Astrocyte (in vitro differentiated cells and primary cell): Measurements from ENCODE around the gene CELF2. TPM values are rescaled to one million over a fixed set of nuclear protein-coding genes. Genes with fewer than 3 reads are reported as not detected.

Experiments
- DNase-seq: peaks from one replicate; pipeline ENCODE4 v3.0.0-alpha.2; 2010; ENCODE audit warnings: low read depth
- FAIRE-seq: peaks from 2 replicates; lab custom pipeline; 2011; peaks lifted over from hg19 to GRCh38; lab: Jason Lieb, UNC
- H2AFZ ChIP-seq: 2 replicates; pipeline ENCODE4 v1.6.0; 2012; ENCODE audit warnings: low read depth, low read length, inconsistent platforms
- H3K27ac ChIP-seq: 2 replicates; pipeline ENCODE4 v1.5.1; 2011; ENCODE audit warnings: low read depth, low read length, inconsistent platforms
- H3K27me3 ChIP-seq: 2 replicates; pipeline ENCODE4 v1.6.0; 2011; ENCODE audit warnings: low read length, inconsistent platforms; ENCODE audit not compliant: insufficient read depth
- H3K36me3 ChIP-seq: 2 replicates; pipeline ENCODE4 v1.5.1; 2011; ENCODE audit warnings: low read length, inconsistent platforms; ENCODE audit not compliant: insufficient read depth
- H3K4me1 ChIP-seq: 2 replicates; pipeline ENCODE4 v1.5.1; 2011; ENCODE audit warnings: low read length, inconsistent platforms; ENCODE audit not compliant: insufficient read depth
- H3K4me2 ChIP-seq: 2 replicates; pipeline ENCODE4 v1.6.0; 2012; ENCODE audit warnings: low read length, inconsistent platforms
- H3K4me3 ChIP-seq: 2 replicates; pipeline ENCODE4 v1.5.1; 2011; ENCODE audit warnings: low read depth, mild to moderate bottlenecking, low read length, inconsistent platforms; ENCODE audit not compliant: insufficient read depth
- H3K79me2 ChIP-seq: 2 replicates; pipeline ENCODE4 v1.6.0; 2012; ENCODE audit warnings: mild to moderate bottlenecking, low read length, inconsistent platforms; ENCODE audit not compliant: insufficient read depth
- H3K9ac ChIP-seq: 2 replicates; pipeline ENCODE4 v1.6.0; 2012; ENCODE audit warnings: mild to moderate bottlenecking, low read length, inconsistent platforms
- H3K9me3 ChIP-seq: 2 replicates; pipeline ENCODE4 v1.5.1; 2012; ENCODE audit warnings: low read depth, mild to moderate bottlenecking, low read length, inconsistent platforms; ENCODE audit not compliant: insufficient read depth
- H4K20me1 ChIP-seq: 2 replicates; pipeline ENCODE4 v1.6.0; 2012; ENCODE audit warnings: low read length, inconsistent platforms; ENCODE audit not compliant: insufficient read depth
- H3K27ac Mint-ChIP-seq: one replicate; pipeline ENCODE4 v1.8.0; 2021; ENCODE audit warnings: mild to moderate bottlenecking, mixed read lengths; ENCODE audit not compliant: unreplicated experiment
- H3K27me3 Mint-ChIP-seq: one replicate; pipeline ENCODE4 v1.8.0; 2021; ENCODE audit warnings: low read depth, mixed read lengths; ENCODE audit not compliant: unreplicated experiment
- H3K36me3 Mint-ChIP-seq: one replicate; pipeline ENCODE4 v1.8.0; 2021; ENCODE audit warnings: low read depth, mixed read lengths; ENCODE audit not compliant: unreplicated experiment
- H3K4me1 Mint-ChIP-seq: one replicate; pipeline ENCODE4 v1.8.0; 2021; ENCODE audit warnings: low read depth, mixed read lengths; ENCODE audit not compliant: unreplicated experiment
- H3K4me3 Mint-ChIP-seq: one replicate; pipeline ENCODE4 v1.8.0; 2021; ENCODE audit warnings: mild to moderate bottlenecking, moderate library complexity, mixed read lengths; ENCODE audit not compliant: unreplicated experiment
- H3K9me3 Mint-ChIP-seq: one replicate; pipeline ENCODE4 v1.8.0; 2021; ENCODE audit warnings: mild to moderate bottlenecking, mixed read lengths; ENCODE audit not compliant: unreplicated experiment
- CTCF ChIP-seq: IDR thresholded peaks from 2 replicates; pipeline ENCODE4 v1.5.1; 2011; ENCODE audit warnings: low read depth, mild to moderate bottlenecking, inconsistent platforms, low read length, moderate library complexity; ENCODE audit not compliant: insufficient read depth
- EZH2 ChIP-seq: IDR thresholded peaks from 2 replicates; pipeline ENCODE4 v1.6.1; 2012; ENCODE audit warnings: mild to moderate bottlenecking, low read length, inconsistent platforms; ENCODE audit not compliant: insufficient read depth
- total RNA-seq: library from RNA; stranded (reverse); gene quantifications from 2 replicates; pipeline ENCODE4 v1.2.1, GENCODE V29; 2021

The CELF2 gene
- total RNA-seq, 1 donor from 2014 or later, result 76.1 TPM

GRCh38 chr10:11116817-11117216 is 99.1 kb downstream of the CELF2 start:
- H3K9ac ChIP-seq, result no peak overlapping the region
- no peak overlapping the region for H3K4me3 Mint-ChIP-seq
- peaks cover 2% of the 10 kb centered on the region for H3K9me3 Mint-ChIP-seq
- no peaks in the 10 kb centered on the region for H4K20me1 ChIP-seq
- no peaks in the 10 kb centered on the region for H3K4me1 ChIP-seq
- no peak overlapping the region for H3K4me3 ChIP-seq
- no peak overlapping the region for H3K27ac Mint-ChIP-seq
- peaks cover 11% of the 10 kb centered on the region for H3K4me1 Mint-ChIP-seq
- no peak for DNase-seq
- H2AFZ ChIP-seq, result no peak overlapping the region
- no peak for FAIRE-seq
- no peaks in the 10 kb centered on the region for H3K27me3 Mint-ChIP-seq
- H3K4me2 ChIP-seq, result no peak overlapping the region
- H3K36me3 Mint-ChIP-seq, result peaks cover 3% of the 10 kb centered on the region
- TF ChIP-seq CTCF (no peak), EZH2 (no peak)
- H3K79me2 ChIP-seq, result no peaks in the 10 kb centered on the region
- no peak overlapping the region for H3K27ac ChIP-seq
- no peaks in the 10 kb centered on the region for H3K27me3 ChIP-seq
- no peaks in the 10 kb centered on the region for H3K36me3 ChIP-seq
- no peaks in the 10 kb centered on the region for H3K9me3 ChIP-seq

- H3K36me3 ChIP-seq, result no peaks in the 10 kb centered on the region
- H3K4me1 Mint-ChIP-seq, result peaks cover 11% of the 10 kb centered on the region
- TF ChIP-seq EZH2, result no peak
- no peak for TF ChIP-seq CTCF
- no peaks in the 10 kb centered on the region for H3K4me1 ChIP-seq
- no peak overlapping the region for H3K9ac ChIP-seq
- H3K4me3 ChIP-seq, result no peak overlapping the region
- H3K79me2 ChIP-seq, result no peaks in the 10 kb centered on the region
- no peaks in the 10 kb centered on the region for H3K9me3 ChIP-seq
- DNase-seq (no peak), FAIRE-seq (no peak)
- no peaks in the 10 kb centered on the region for H4K20me1 ChIP-seq
- H3K9me3 Mint-ChIP-seq, result peaks cover 2% of the 10 kb centered on the region
- no peak overlapping the region for H2AFZ ChIP-seq
- no peak overlapping the region for H3K4me2 ChIP-seq
- H3K36me3 Mint-ChIP-seq, result no peaks in the 10 kb centered on the region
- H3K27ac ChIP-seq, result no peak overlapping the region
- H3K4me3 Mint-ChIP-seq, result no peak overlapping the region
- no peaks in the 10 kb centered on the region for H3K27me3 ChIP-seq
- H3K27me3 Mint-ChIP-seq, result no peaks in the 10 kb centered on the region
- H3K27ac Mint-ChIP-seq, result no peak overlapping the region
Measured at GRCh38 chr10:11118686-11119085, 101.0 kb downstream of the CELF2 start.

- H3K9me3 ChIP-seq, result no peaks in the 10 kb centered on the region
- peaks cover 2% of the 10 kb centered on the region for H3K9me3 Mint-ChIP-seq
- no peak overlapping the region for H3K27ac Mint-ChIP-seq
- FAIRE-seq (no peak), DNase-seq (no peak)
- no peak overlapping the region for H3K4me3 ChIP-seq
- no peaks in the 10 kb centered on the region for H3K79me2 ChIP-seq
- peaks cover 7% of the 10 kb centered on the region for H3K4me1 Mint-ChIP-seq
- no peak overlapping the region for H3K9ac ChIP-seq
- H4K20me1 ChIP-seq, result no peaks in the 10 kb centered on the region
- no peaks in the 10 kb centered on the region for H3K36me3 ChIP-seq
- H3K27ac ChIP-seq, result no peak overlapping the region
- no peaks in the 10 kb centered on the region for H3K4me1 ChIP-seq
- H3K4me3 Mint-ChIP-seq, result no peak overlapping the region
- H2AFZ ChIP-seq, result no peak overlapping the region
- no peaks in the 10 kb centered on the region for H3K27me3 Mint-ChIP-seq
- H3K36me3 Mint-ChIP-seq, result no peaks in the 10 kb centered on the region
- H3K27me3 ChIP-seq, result no peaks in the 10 kb centered on the region
- no peak for TF ChIP-seq CTCF
- no peak for TF ChIP-seq EZH2
- no peak overlapping the region for H3K4me2 ChIP-seq
Measured at GRCh38 chr10:11119843-11120242, 102.2 kb downstream of the CELF2 start.
